Activated CD8-positive, alpha-beta T cell treated with anti-CD3 and anti-CD28 coated beads for 36 hours (primary cell): ENCODE data around the gene ATP6V0D1. TPM values are rescaled to one million over a fixed set of nuclear protein-coding genes. Genes with fewer than 3 reads are reported as not detected.

Experiments used
- ATAC-seq: fragments of 200-7000 bp; cut with Tn5 transposase; one replicate; pipeline ENCODE4 v1.10.0; 2021; ENCODE audit warnings: mild to moderate bottlenecking, moderate library complexity
- CTCF ChIA-PET: fragments of 350-600 bp; sonication (Branson Sonifier 250); formaldehyde crosslinking; loops from one replicate; lab custom pipeline; 2021; ENCODE audit warnings: antibody characterized with exemption; lab: Charles Lee
- POLR2A ChIA-PET: fragments of 350-600 bp; sonication (Branson Sonifier 250); formaldehyde crosslinking; loops from one replicate; lab custom pipeline; 2021; ENCODE audit warnings: antibody characterized with exemption; lab: Charles Lee
- DNase-seq: peaks from one replicate; pipeline ENCODE4 v3.0.0-alpha.2; 2020
- H3K27ac Mint-ChIP-seq: one replicate; pipeline ENCODE4 v1.8.0; 2021; ENCODE audit warnings: mild to moderate bottlenecking, mixed read lengths
- H3K27me3 Mint-ChIP-seq: one replicate; pipeline ENCODE4 v1.8.0; 2021; ENCODE audit warnings: mixed read lengths
- H3K36me3 Mint-ChIP-seq: one replicate; pipeline ENCODE4 v1.8.0; 2021; ENCODE audit warnings: low read depth, mixed read lengths
- H3K4me1 Mint-ChIP-seq: one replicate; pipeline ENCODE4 v1.8.0; 2021; ENCODE audit warnings: low read depth, mixed read lengths
- H3K4me3 Mint-ChIP-seq: one replicate; pipeline ENCODE4 v1.8.0; 2021; ENCODE audit warnings: mild to moderate bottlenecking, moderate library complexity, mixed read lengths
- H3K9me3 Mint-ChIP-seq: one replicate; pipeline ENCODE4 v1.8.0; 2021; ENCODE audit warnings: mixed read lengths
- CTCF ChIP-seq: fragments of 200-600 bp; IDR thresholded peaks from one replicate; pipeline ENCODE4 v1.8.0; 2022; ENCODE audit warnings: antibody characterized with exemption, mild to moderate bottlenecking
- intact Hi-C: fragments of 100-400 bp; cut with micrococcal nuclease; formaldehyde crosslinking; loops from one replicate; pipeline ENCODE4 v1.10.0; 2022
- total RNA-seq, 2 experiments: library from RNA; stranded (reverse); gene quantifications; one replicate each; pipeline ENCODE4 v1.2.3, GENCODE V29; 2021

Gene ATP6V0D1
- total RNA-seq, 2 experiments from 2014 or later = 17.5 to 18.2 TPM

- Mint-ChIP-seq H3K27me3 (peaks cover 28% of the 10 kb centered on the region), H3K4me3 (no peak overlapping the region), H3K9me3 (no peaks in the 10 kb centered on the region), H3K27ac (no peak overlapping the region), H3K36me3 (no peaks in the 10 kb centered on the region), H3K4me1 (peaks cover 4% of the 10 kb centered on the region)
- TF ChIP-seq CTCF = no peak
- DNase-seq (no peak), ATAC-seq (no peak)
- intact Hi-C loops = no loop called here
- ChIA-PET CTCF (interaction anchor here (0.6 to 2.1 kb wide), 11 partner anchors 10 to 132 kb away, joined by 3 to 10 read pairs (median 3); partner anchors contain the start of genes ATP6V0D1, KCTD19 and LRRC36), POLR2A (no interaction called here)
Observed at GRCh38 chr16:67392301-67393059, 88.5 kb downstream of the ATP6V0D1 start.

GRCh38 chr16:67391424-67392300, 89.3 kb downstream of the ATP6V0D1 start:
- DNase-seq (no peak), ATAC-seq (no peak)
- H3K4me1 Mint-ChIP-seq = peaks cover 4% of the 10 kb centered on the region
- H3K9me3 Mint-ChIP-seq = no peaks in the 10 kb centered on the region
- no peaks in the 10 kb centered on the region for H3K36me3 Mint-ChIP-seq
- ChIA-PET CTCF (interaction anchor here (0.6 to 2.1 kb wide), 6 partner anchors 9 to 236 kb away, joined by 3 to 10 read pairs (median 4); partner anchors contain the start of genes KCTD19 and LRRC36), POLR2A (no interaction called here)
- no peak overlapping the region for H3K4me3 Mint-ChIP-seq
- intact Hi-C loops = no loop called here
- TF ChIP-seq CTCF = no peak
- H3K27ac Mint-ChIP-seq = no peak overlapping the region
- peaks cover 28% of the 10 kb centered on the region for H3K27me3 Mint-ChIP-seq

GRCh38 chr16:67390816-67391423, 90.0 kb downstream of the ATP6V0D1 start:
- Mint-ChIP-seq H3K4me1 (peaks cover 4% of the 10 kb centered on the region), H3K4me3 (no peak overlapping the region), H3K27me3 (peaks cover 28% of the 10 kb centered on the region), H3K36me3 (no peaks in the 10 kb centered on the region), H3K9me3 (no peaks in the 10 kb centered on the region), H3K27ac (no peak overlapping the region)
- ATAC-seq = no peak
- ChIA-PET POLR2A (interaction anchor here (0.6 kb wide), 1 partner anchor 183 kb away, joined by 3 read pairs; no protein-coding TSS in a partner anchor), CTCF (interaction anchor here (1.5 to 2.6 kb wide), 3 partner anchors 8 to 65 kb away, joined by 4 to 13 read pairs (median 4); partner anchors contain the start of genes KCTD19 and LRRC36)
- intact Hi-C loops = no loop called here
- no peak for TF ChIP-seq CTCF
- no peak for DNase-seq

- peaks cover 20% of the 10 kb centered on the region for H3K27me3 Mint-ChIP-seq
- ChIA-PET CTCF (interaction anchor here (1.0 to 2.6 kb wide), 5 partner anchors 9 to 64 kb away, joined by 3 to 13 read pairs (median 4); partner anchors contain the start of genes KCTD19 and LRRC36), POLR2A (interaction anchor here (0.6 kb wide), 1 partner anchor 182 kb away, joined by 3 read pairs; no protein-coding TSS in a partner anchor)
- intact Hi-C loops = no loop called here
- no peak overlapping the region for H3K27ac Mint-ChIP-seq
- no peaks in the 10 kb centered on the region for H3K9me3 Mint-ChIP-seq
- no peak overlapping the region for H3K4me3 Mint-ChIP-seq
- DNase-seq (no peak), ATAC-seq (no peak)
- no peak for TF ChIP-seq CTCF
- no peaks in the 10 kb centered on the region for H3K36me3 Mint-ChIP-seq
- H3K4me1 Mint-ChIP-seq = peaks cover 11% of the 10 kb centered on the region
Observed at GRCh38 chr16:67389911-67390815, 90.8 kb downstream of the ATP6V0D1 start.
